Head of caudate nucleus (tissue), 42 donors: ENCODE data around the gene RORB.

Experiments used
- DNase-seq, 42 donors: peaks; one replicate each; pipeline versions ENCODE4 v3.0.0 to v3.0.0-alpha.2; 2020 to 2021; ENCODE audit warnings: mixed read lengths in 7 of 42
- intact Hi-C: fragments of 100-400 bp; cut with DNase I; formaldehyde crosslinking; loops from one replicate; pipeline ENCODE4 v1.15.0; 2022

Gene RORB

GRCh38 chr9:74570879-74571512, 73.9 kb downstream of the RORB start:
- intact Hi-C loops = loop anchor here (10.0 kb wide), 1 partner anchor 1366 kb away; no protein-coding TSS in a partner anchor
- DNase-seq = peak in 32 of 42 donors; percentile 9 to 82 (median 41)

GRCh38 chr9:74573640-74574191, 76.6 kb downstream of the RORB start:
- no peak for DNase-seq

GRCh38 chr9:74576176-74576575, 79.0 kb downstream of the RORB start:
- DNase-seq = no peak
- intact Hi-C loops = loop anchor here (10.0 kb wide), 1 partner anchor 1371 kb away; no protein-coding TSS in a partner anchor

More at GRCh38 chr9:74573640-74574191, 76.6 kb downstream of the RORB start:
- intact Hi-C loops = loop anchor here (10.0 kb wide), 1 partner anchor 1369 kb away; no protein-coding TSS in a partner anchor

- intact Hi-C loops = loop anchor here (10.0 kb wide), 1 partner anchor 1373 kb away; no protein-coding TSS in a partner anchor
- no peak for DNase-seq
These were observed 80.8 kb downstream of the RORB start for GRCh38 chr9:74577956-74578355.

GRCh38 chr9:74589576-74589975, 92.4 kb downstream of the RORB start:
- intact Hi-C loops = no loop called here
- no peak for DNase-seq

- intact Hi-C loops = no loop called here
- no peak for DNase-seq
These were observed 98.2 kb downstream of the RORB start for GRCh38 chr9:74595286-74595685.

GRCh38 chr9:74598874-74599273, 101.7 kb downstream of the RORB start:
- intact Hi-C loops = no loop called here
- DNase-seq = no peak

- intact Hi-C loops = no loop called here
- DNase-seq = peak in 1 of 42 donors; percentile 6
These were observed 112.7 kb downstream of the RORB start for GRCh38 chr9:74609671-74610405.

GRCh38 chr9:74610523-74611061, 113.5 kb downstream of the RORB start:
- no peak for DNase-seq
- intact Hi-C loops = no loop called here

GRCh38 chr9:74630228-74630627, 133.1 kb downstream of the RORB start:
- no peak for DNase-seq
- intact Hi-C loops = no loop called here

GRCh38 chr9:74639112-74639511, 142.0 kb downstream of the RORB start:
- no peak for DNase-seq
- intact Hi-C loops = no loop called here

- intact Hi-C loops = no loop called here
- no peak for DNase-seq
These were observed 145.2 kb downstream of the RORB start for GRCh38 chr9:74642376-74642775.

- no peak for DNase-seq
- intact Hi-C loops = no loop called here
These were observed 146.3 kb downstream of the RORB start for GRCh38 chr9:74643303-74643923.

- intact Hi-C loops = no loop called here
These were observed 146.9 kb downstream of the RORB start for GRCh38 chr9:74644023-74644422.

GRCh38 chr9:74645007-74645639, 148.0 kb downstream of the RORB start:
- DNase-seq = peak in 7 of 42 donors; percentile 8 to 58 (median 28)
- intact Hi-C loops = no loop called here

More at GRCh38 chr9:74644023-74644422, 146.9 kb downstream of the RORB start:
- DNase-seq = no peak

- intact Hi-C loops = no loop called here
- DNase-seq = no peak
These were observed 156.4 kb downstream of the RORB start for GRCh38 chr9:74653410-74654080.

GRCh38 chr9:74662674-74663073, 165.5 kb downstream of the RORB start:
- DNase-seq = no peak
- intact Hi-C loops = no loop called here

GRCh38 chr9:74663439-74663838, 166.3 kb downstream of the RORB start:
- no peak for DNase-seq
- intact Hi-C loops = no loop called here
